Muscle layer of duodenum (tissue), 2 donors: ENCODE results near the gene C18orf32.
"Not testable (repeated sequence)": the region's sequence is repeated elsewhere in the genome, so short reads cannot be mapped to it uniquely, and the experiment has no call there.

ENCODE experiments used
- H3K27ac ChIP-seq: one replicate; pipeline ENCODE4 v1.7.0; 2013; ENCODE audit warnings: mild to moderate bottlenecking, low read length
- H3K27me3 ChIP-seq: one replicate; pipeline ENCODE4 v1.7.0; 2013; ENCODE audit warnings: low read depth, mild to moderate bottlenecking, control low read depth, low read length
- H3K36me3 ChIP-seq, 2 donors: one replicate each; pipeline ENCODE4 v1.7.0; 2013; ENCODE audit warnings: low read length in 2 of 2, control low read depth in 1 of 2, mild to moderate bottlenecking in 1 of 2; ENCODE audit not compliant: insufficient read depth in 2 of 2, control insufficient read depth in 1 of 2
- H3K4me1 ChIP-seq, 2 donors: one replicate each; pipeline ENCODE4 v1.7.0; 2013; ENCODE audit warnings: low read length in 2 of 2, mild to moderate bottlenecking in 2 of 2, control low read depth in 1 of 2, moderate library complexity in 1 of 2; ENCODE audit not compliant: insufficient read depth in 2 of 2, control insufficient read depth in 1 of 2
- H3K4me3 ChIP-seq, 2 donors: one replicate each; pipeline ENCODE4 v1.7.0; 2013; ENCODE audit warnings: low read length in 2 of 2, low read depth in 1 of 2, mild to moderate bottlenecking in 1 of 2
- H3K9me3 ChIP-seq, 2 donors: one replicate each; pipeline ENCODE4 v1.7.0; 2013; ENCODE audit warnings: low read length in 2 of 2, control low read depth in 1 of 2, mild to moderate bottlenecking in 1 of 2; ENCODE audit not compliant: control insufficient read depth in 1 of 2
- donor health status: healthy.

The C18orf32 gene

DNA sequence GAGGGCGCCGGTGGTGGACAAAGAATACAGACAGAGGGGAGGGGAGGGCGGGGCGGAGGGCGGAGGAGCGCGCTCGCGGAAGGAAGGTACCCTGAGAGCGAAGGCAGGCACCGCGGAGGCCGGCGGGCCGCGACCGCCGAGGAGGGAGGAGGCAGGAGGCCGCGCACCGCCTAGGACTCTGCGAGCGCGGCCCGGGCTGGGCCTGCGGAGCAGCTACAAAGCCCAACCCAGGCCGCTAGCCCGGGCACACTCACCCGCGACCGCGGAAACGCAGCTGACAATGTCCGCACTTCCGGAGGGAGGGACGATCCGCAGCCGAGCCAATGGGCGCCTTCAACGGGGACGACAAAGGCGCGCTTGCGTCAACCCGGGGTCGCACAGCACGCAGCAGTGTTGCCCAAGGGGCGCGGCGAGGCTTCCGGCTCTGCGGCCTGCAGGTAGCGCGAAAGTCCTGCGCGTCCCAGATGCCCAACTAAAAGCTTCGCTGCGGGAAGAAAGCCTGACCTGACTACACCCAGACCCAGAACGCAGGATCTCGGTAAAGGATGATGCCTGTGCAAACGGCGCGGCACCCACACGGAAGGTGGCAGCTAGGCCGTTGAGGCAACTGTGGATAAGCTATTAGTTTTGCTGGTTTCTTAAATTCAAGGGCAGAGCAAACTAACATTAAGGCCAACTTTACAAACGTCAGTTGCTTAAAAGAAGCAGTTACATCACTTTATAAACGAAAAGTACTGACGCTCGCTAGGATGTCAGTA lies at the start of gene C18orf32:
Gene C18orf32 (minus strand): TSS at position 282 of the 758 bp plus-strand sequence. CDS start 3,486 bp downstream, outside the sequence.
- H3K9me3 ChIP-seq, result no peaks in the 10 kb centered on the region
- peak within 1 kb of the TSS; percentile 83 for H3K27ac ChIP-seq
- H3K4me1 ChIP-seq, result peaks cover 13 to 34% of the 10 kb centered on the region in 2 donors
- peaks cover 43 to 55% of the 10 kb centered on the region in 2 donors for H3K36me3 ChIP-seq
- H3K27me3 ChIP-seq, result no peaks in the 10 kb centered on the region
- H3K4me3 ChIP-seq, result peak within 1 kb of the TSS; percentile 72 to 80

DNA sequence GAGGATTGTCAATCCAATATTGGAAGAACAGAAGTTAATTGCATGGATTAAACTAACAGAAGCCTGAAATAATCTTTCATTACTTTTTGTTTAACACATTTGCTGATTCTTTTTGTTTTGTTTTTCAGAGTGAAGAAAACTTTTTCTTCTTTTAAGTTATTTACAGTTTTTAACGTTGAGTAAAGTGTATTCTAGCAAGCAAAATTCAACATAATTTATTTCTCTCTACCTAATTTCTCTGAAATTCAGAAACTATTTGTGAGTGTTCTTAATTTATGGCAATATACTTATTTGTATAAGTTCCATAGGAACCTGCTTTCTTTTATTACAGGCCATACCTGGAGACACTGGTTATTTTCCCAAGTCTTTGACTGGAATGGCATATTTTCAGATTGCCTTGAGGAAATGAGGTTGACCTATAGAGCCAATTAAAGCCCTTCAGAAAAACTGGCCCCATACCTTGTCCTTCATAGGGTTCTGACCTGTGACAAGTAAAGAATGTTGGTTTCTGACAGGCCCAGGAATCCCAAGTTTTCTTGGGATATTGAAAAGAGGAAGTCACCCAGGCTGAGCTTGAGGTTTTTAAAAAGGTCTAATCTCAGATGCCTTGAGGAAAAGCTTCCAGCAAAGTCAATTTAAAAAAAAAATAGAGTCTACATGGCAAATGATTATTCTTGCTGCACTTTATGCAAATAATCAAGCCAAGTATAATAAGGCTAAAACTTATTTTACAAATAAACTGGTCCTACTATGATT lies 48.0 kb upstream of the C18orf32 start:
- no peaks in the 10 kb centered on the region for H3K4me1 ChIP-seq
- H3K27ac ChIP-seq, result no peak overlapping the region
- no peaks in the 10 kb centered on the region for H3K9me3 ChIP-seq
- H3K4me3 ChIP-seq, result no peak overlapping the region
- H3K27me3 ChIP-seq, result no peaks in the 10 kb centered on the region
- no peaks in the 10 kb centered on the region for H3K36me3 ChIP-seq

DNA sequence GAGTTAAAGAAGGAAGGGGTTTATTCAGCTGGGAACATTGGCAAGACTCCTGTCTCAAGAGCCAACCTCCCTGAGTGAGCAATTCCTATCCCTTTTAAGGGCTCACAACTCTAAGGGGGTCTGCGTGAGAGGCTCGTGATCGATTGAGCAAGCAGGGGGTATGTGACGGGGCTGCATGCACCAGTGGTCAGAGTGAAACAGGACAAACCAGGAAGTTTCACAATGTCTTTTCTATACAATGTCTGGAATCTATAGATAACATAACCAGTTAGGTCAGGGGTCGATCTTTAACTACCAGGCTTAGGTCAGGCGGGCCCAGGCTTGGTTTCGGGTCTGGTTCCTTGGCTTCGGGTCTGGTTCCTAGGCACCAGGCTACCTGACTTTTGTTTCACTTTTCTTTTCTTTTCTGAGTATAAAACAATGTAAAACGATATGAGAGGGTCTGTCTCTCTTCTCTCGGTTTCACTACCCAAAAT lies 44.7 kb upstream of the C18orf32 start:
- Histone ChIP-seq H3K27ac (no peak overlapping the region), H3K4me3 (no peak overlapping the region), H3K9me3 (no peaks in the 10 kb centered on the region), H3K27me3 (no peaks in the 10 kb centered on the region), H3K36me3 (no peaks in the 10 kb centered on the region), H3K4me1 (no peaks in the 10 kb centered on the region)

- Histone ChIP-seq H3K36me3 (no peaks in the 10 kb centered on the region), H3K9me3 (no peaks in the 10 kb centered on the region), H3K4me3 (no peak overlapping the region), H3K27me3 (no peaks in the 10 kb centered on the region), H3K27ac (no peak overlapping the region), H3K4me1 (no peaks in the 10 kb centered on the region)
Measured at GRCh38 chr18:49529596-49529995, 42.6 kb upstream of the C18orf32 start.

- H3K27ac ChIP-seq, result no peak overlapping the region
- no peaks in the 10 kb centered on the region for H3K4me1 ChIP-seq
- no peaks in the 10 kb centered on the region for H3K27me3 ChIP-seq
- no peaks in the 10 kb centered on the region for H3K36me3 ChIP-seq
- no peak overlapping the region for H3K4me3 ChIP-seq
- H3K9me3 ChIP-seq, result no peaks in the 10 kb centered on the region
Measured at GRCh38 chr18:49527631-49528327, 40.7 kb upstream of the C18orf32 start.

DNA sequence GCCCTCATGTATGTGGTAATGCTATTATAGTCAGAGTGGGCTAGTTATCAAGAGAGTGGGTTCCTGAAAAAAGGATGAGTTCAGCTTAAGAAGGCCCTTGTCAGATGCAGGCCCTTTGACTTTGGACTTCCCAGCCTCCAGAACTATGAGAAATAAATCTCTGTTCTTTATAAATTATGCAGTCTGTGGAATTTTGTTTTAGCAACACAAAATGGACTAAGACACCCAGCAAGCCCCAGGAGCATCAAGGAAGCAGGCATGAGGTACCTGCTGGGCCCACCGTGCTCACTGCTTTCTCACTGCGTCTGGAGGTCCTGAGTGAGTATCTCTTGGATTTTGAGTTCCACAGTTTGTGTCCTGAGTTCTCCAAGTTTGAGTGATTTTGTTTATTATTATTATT lies 38.9 kb upstream of the C18orf32 start:
- no peaks in the 10 kb centered on the region for H3K36me3 ChIP-seq
- no peaks in the 10 kb centered on the region for H3K9me3 ChIP-seq
- H3K27me3 ChIP-seq, result no peaks in the 10 kb centered on the region
- no peak overlapping the region for H3K27ac ChIP-seq
- no peaks in the 10 kb centered on the region for H3K4me1 ChIP-seq
- no peak overlapping the region for H3K4me3 ChIP-seq

GRCh38 chr18:49524951-49525350 lies 37.9 kb upstream of the C18orf32 start:
- Histone ChIP-seq H3K4me3 (no peak overlapping the region), H3K36me3 (no peaks in the 10 kb centered on the region), H3K4me1 (no peaks in the 10 kb centered on the region), H3K27ac (no peak overlapping the region), H3K9me3 (no peaks in the 10 kb centered on the region), H3K27me3 (no peaks in the 10 kb centered on the region)

GRCh38 chr18:49524349-49524748 lies 37.3 kb upstream of the C18orf32 start:
- no peak overlapping the region for H3K27ac ChIP-seq
- no peaks in the 10 kb centered on the region for H3K27me3 ChIP-seq
- no peaks in the 10 kb centered on the region for H3K9me3 ChIP-seq
- H3K36me3 ChIP-seq, result no peaks in the 10 kb centered on the region
- no peak overlapping the region for H3K4me3 ChIP-seq
- no peaks in the 10 kb centered on the region for H3K4me1 ChIP-seq

GRCh38 chr18:49523580-49524093 lies 36.6 kb upstream of the C18orf32 start:
- H3K27me3 ChIP-seq, H3K27ac ChIP-seq, H3K9me3 ChIP-seq: not testable (repeated sequence)

GRCh38 chr18:49521216-49521835 lies 34.3 kb upstream of the C18orf32 start:
- no peaks in the 10 kb centered on the region for H3K36me3 ChIP-seq
- H3K4me3 ChIP-seq, result no peak overlapping the region
- H3K4me1 ChIP-seq, result no peaks in the 10 kb centered on the region
- H3K27ac ChIP-seq, result no peak overlapping the region
- H3K9me3 ChIP-seq, result no peaks in the 10 kb centered on the region
- no peaks in the 10 kb centered on the region for H3K27me3 ChIP-seq

More at GRCh38 chr18:49523580-49524093, 36.6 kb upstream of the C18orf32 start:
- not testable (repeated sequence) for H3K4me1 ChIP-seq, H3K36me3 ChIP-seq, H3K4me3 ChIP-seq
